Gastrocnemius medialis (tissue), 4 donors: ENCODE data around the gene PAQR5.

Experiments
- POLR2A ChIP-seq, 2 donors: fragments of 450-650 bp; IDR thresholded peaks; one replicate each; pipeline ENCODE4 v1.6.1; 2017; ENCODE audit warnings: antibody characterized with exemption in 2 of 2, mild to moderate bottlenecking in 2 of 2, moderate library complexity in 2 of 2
- TF ChIP-seq, protein P1 (sequence below), 5 experiments: fragments of 450-650 bp in 3 of 5; fragments of 200-600 bp in 2 of 5; sonication (generic) in 2 of 5; IDR thresholded peaks in 4 of 5; conservative IDR thresholded peaks in 1 of 5; 1 replicate in 4 of 5; 2 replicates in 1 of 5; pipeline ENCODE4 v1.5.1; 2016 to 2019; ENCODE audit warnings: antibody characterized with exemption in 5 of 5, mild to moderate bottlenecking in 3 of 5, moderate library complexity in 3 of 5

DNA sequence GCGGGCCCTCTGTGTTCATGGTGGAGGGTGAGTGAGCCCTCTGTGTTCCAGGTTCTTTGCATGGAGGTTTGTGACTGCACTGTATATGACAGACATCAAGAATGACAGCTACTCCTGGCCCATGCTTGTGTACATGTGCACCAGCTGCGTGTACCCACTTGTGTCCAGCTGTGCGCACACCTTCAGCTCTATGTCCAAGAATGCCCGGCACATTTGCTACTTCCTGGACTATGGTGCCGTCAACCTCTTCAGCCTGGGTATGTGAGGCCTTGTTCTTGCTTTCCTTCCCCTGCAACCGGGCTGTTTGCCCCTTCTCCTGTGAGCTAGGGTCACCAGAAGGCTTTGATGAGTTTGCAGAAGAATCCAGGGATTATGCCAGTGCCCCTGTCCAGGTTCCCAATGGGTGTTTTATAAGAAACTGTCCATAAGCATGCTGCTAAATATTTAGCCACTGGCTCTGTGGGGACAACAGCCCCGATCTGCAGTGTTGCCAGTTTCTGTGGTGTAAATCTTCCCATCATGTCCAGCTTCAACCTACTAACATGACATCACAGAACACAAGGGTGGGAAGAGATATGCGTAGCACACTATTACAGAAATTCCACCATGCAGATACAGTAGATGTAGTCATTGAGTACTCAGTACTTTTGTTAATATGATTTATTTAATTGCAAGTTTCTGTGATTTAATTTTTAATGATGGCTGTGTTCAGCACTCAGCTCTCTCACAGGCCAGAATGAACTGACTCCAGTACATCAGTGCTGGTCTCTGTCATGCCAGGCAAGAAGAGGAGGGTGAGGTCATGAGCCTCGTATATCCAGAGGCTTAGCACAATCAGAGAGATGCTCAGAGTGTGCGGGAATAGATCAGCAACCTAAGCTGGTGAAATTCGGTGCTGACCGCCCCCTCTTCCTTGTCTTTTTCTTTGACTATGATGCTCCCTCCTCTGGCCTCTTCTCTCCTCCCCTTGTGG lies 86.2 kb downstream of the PAQR5 start:
- TF ChIP-seq POLR2A (IDR thresholded peaks at IDR 0.05), result no peak
- TF ChIP-seq, protein P1, sequence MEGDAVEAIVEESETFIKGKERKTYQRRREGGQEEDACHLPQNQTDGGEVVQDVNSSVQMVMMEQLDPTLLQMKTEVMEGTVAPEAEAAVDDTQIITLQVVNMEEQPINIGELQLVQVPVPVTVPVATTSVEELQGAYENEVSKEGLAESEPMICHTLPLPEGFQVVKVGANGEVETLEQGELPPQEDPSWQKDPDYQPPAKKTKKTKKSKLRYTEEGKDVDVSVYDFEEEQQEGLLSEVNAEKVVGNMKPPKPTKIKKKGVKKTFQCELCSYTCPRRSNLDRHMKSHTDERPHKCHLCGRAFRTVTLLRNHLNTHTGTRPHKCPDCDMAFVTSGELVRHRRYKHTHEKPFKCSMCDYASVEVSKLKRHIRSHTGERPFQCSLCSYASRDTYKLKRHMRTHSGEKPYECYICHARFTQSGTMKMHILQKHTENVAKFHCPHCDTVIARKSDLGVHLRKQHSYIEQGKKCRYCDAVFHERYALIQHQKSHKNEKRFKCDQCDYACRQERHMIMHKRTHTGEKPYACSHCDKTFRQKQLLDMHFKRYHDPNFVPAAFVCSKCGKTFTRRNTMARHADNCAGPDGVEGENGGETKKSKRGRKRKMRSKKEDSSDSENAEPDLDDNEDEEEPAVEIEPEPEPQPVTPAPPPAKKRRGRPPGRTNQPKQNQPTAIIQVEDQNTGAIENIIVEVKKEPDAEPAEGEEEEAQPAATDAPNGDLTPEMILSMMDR (IDR thresholded peaks at IDR 0.05 in 4 of 5, conservative IDR thresholded peaks at IDR 0.05 in 1 of 5), result no peak
